ENCODE measurements around the gene SATB2.

GRCh38 chr2:199441759-199442158 is 16.0 kb downstream of the SATB2 start:
- TF ChIP-seq POLR2A (IDR thresholded peaks at IDR 0.05) (no peak), CTCF (IDR thresholded peaks at IDR 0.05) (no peak)

All from right lobe of liver (tissue), 4 donors.